GM21423 (cell line): ENCODE results near the gene DPY19L3.
A peak's percentile ranks its signal among the peaks of the same experiment; 100 is the strongest.
"Not testable (repeated sequence)": the region's sequence is repeated elsewhere in the genome, so short reads cannot be mapped to it uniquely, and the experiment has no call there.

ENCODE experiments used
- ATAC-seq: cut with Tn5 transposase; IDR thresholded peaks from one replicate; pipeline ENCODE4 v1.9.1; 2021; ENCODE audit warnings: mild to moderate bottlenecking, moderate library complexity; ENCODE audit not compliant: unreplicated experiment

Gene DPY19L3

GRCh38 chr19:32436692-32437091 is 31.1 kb downstream of the DPY19L3 start:
- ATAC-seq: no peak

GRCh38 chr19:32437096-32437495 is 31.5 kb downstream of the DPY19L3 start:
- no peak for ATAC-seq

GRCh38 chr19:32438751-32439150 is 33.2 kb downstream of the DPY19L3 start:
- no peak for ATAC-seq

DNA sequence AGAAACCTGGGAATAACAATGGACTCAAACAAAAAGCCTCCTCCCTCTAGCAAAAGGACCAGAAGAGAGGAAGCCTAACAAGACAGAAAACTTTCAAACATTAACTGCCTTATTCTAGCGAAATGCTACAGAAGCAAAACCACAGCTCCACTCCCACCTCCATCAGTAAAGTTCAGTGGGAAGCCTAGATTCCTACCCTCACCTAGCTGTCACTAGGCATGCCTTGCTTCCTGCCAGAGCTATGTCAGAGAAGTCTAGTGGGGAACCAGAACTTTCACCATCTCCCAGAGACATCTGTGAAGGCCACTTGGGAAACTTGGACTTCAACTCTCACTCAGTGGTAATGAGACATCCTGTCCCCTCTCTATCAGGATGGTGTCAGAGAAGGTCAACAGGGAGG is 37.1 kb downstream of the DPY19L3 start:
- no peak for ATAC-seq

GRCh38 chr19:32447534-32447933 is 42.0 kb downstream of the DPY19L3 start:
- not testable (repeated sequence) for ATAC-seq

- no peak for ATAC-seq
These were observed 42.5 kb downstream of the DPY19L3 start for GRCh38 chr19:32448026-32448425.

- no peak for ATAC-seq
These were observed 44.6 kb downstream of the DPY19L3 start for GRCh38 chr19:32450217-32450616.

DNA sequence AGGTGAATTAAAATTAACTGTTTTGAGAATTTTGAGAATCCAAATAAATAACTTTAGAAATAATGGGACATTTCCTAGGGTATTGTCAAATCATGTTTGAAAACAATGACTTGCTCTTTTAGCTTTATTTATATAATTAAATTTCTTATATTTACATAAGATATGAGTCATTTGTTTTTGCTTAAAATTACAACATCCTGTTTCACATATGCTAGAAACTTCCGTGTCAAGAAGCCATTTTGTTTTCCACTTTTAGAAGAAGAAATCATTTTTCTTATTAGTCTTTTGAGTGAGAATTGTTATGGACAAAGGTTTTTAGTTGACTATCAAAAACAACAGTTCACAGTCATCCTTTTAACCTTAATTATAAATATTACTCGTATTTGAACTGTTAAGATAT is 48.2 kb downstream of the DPY19L3 start:
- no peak for ATAC-seq

DNA sequence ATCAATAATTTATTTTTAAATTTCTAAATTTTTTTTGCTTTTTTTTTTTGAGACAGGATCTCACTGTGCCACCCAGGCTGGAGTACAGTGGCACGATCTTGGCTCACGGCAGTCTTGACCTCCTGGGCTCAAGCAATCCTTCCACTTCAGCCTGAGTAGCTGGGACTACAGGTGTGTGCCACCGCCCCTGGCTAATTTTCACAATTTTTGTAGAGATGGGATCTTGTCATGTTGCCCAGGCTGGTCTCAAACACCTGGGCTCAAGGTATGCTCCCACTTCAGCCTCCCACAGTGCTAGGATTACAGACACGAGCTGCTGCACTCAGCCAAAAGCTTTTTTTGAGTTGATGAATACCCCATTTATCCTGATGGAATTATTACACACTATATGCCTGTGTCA is 50.8 kb downstream of the DPY19L3 start:
- ATAC-seq: no peak

DNA sequence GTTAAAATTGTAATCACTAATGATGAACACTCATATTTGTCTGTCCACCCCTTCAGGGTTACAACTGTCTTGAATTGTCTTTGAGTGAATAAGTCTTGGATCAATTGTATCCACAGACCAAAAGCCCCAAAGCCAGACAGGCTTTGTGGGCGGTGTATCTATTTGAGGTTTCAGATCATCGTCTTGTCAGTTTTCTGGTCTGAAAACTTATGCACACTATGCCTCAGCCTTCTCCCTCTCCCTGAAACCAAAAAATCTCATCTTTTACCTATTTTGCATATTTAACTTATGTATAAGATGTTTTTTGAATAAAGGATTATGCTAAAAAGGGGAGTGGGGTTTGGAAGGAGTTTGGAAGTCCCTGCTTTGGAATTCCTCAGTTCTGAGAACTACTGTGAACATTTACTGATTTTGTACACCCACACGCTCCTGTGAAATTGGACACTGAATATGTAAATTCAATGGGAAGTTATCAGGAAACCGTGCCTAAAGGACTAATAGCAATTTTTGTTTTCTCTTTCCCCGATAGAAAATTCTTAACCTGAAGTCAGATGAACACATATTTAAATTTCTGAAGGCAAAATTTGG is 52.1 kb downstream of the DPY19L3 start:
- no peak for ATAC-seq

DNA sequence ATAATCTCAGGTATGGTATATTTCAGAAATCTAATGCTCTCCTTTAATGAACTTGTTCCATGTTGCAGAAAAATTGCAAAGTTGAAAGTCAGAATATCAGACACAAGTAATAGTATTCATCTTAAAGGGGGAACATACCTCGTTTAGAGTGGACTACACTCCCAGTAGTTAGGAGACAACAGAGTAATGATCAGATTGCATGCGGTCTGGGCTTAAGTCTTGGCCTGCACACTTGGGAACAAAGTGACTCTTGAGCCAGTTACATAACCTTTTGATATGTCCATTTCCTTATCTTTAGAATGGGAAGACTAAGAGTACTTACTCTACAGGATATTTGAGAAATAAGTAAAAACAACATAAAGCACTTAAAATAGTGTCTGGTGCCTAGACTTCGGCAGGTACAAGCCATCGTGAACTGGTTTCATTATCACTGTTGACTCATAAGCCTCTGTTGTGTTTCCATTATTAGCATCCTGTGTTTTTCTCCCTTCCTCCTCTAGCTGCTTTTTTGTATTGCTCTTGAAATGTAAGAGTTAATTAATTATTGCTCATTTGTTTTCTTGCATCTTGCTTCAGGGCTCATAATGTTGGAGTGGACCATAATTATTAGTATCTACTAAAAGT is 53.0 kb downstream of the DPY19L3 start:
- ATAC-seq: peak; percentile 73

DNA sequence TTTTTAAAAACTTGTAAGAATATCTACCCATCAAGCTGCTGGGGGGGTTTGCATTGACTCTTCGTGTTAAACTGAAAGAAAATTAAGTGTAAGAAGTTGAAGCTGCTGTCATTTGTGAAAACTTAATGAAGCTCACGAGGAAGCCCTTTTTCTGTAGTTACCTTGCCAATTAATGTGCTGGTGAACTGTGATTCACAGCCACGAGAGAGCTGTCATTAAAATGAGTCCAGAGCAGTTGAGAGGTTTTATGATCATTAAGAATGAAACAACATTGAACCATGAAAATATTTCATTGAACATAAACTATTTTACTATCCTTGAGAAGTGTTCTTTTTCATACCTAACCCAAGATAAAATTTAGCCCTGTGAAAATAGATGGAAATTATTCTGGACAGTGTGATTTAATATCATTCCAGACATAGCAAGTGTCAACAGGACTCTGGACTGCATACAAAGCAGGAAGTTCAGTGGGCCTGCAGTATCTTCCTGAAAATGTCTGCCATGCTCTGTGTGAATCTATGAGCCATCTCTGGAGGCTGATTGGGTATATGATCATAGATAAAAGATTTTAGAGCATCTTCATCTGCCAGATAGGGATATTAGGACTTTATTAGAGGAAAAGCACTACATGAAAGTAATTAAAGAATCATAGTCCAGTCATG is 53.8 kb downstream of the DPY19L3 start:
- ATAC-seq: no peak

DNA sequence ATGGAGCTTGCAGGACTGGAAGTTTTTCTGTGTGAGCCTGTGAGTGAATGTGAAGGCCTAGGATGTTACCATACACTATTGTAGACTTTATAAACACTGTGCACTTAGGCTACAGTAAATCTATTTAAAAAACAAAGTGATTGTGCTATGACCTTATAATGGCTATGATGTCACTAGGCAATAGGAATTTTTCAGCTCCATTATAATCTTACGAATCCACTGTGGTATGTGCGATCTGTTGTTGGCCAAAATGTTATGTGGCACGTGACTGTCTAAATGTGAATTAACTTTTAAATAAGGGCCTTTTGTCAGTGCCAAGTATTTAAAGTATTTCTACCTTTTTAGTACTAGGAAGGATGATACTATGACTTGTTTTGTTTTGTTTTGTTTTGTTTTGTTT is 54.9 kb downstream of the DPY19L3 start:
- ATAC-seq: no peak

DNA sequence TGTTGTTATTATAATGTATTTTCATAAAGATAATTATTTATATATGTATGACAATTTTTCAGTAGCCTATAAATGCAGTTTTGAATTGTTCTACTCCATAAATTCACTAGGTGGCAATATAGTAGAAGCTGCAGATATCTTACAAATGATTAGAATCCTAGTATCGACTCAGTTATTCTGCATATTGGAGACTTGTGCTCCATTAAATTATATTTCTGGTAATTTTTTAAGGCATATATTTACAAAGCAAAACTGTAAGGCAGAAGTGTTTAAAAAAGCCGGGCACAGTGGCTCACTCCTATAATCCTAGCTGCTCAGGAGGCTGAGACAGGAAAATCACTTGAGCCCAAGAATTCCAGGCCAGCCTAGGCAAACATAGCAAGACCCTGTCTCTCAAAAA is 58.7 kb downstream of the DPY19L3 start:
- no peak for ATAC-seq

- no peak for ATAC-seq
These were observed 59.6 kb downstream of the DPY19L3 start for GRCh38 chr19:32465176-32465575.

DNA sequence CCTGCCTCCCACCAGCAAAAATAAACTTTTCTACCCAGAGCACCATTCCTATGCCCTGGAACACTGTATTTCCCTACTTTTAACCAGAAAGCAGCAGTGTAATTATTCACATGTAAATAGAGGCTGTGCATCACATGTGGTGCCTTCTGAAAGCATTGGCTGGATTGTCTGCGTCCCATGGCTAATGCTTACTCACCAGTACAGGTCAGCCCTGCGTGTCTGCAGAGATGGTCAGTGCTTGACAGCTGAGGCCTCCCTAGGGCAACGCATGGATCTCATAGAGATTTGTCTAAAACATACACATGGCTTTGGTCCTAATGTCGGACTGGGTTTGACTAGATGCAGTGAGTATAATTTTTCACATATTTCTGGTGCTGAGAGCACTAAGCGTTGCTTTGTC is 64.2 kb downstream of the DPY19L3 start:
- no peak for ATAC-seq

- no peak for ATAC-seq
These were observed 65.5 kb downstream of the DPY19L3 start for GRCh38 chr19:32471095-32471494.

- no peak for ATAC-seq
These were observed 66.2 kb downstream of the DPY19L3 start for GRCh38 chr19:32471811-32472210.

DNA sequence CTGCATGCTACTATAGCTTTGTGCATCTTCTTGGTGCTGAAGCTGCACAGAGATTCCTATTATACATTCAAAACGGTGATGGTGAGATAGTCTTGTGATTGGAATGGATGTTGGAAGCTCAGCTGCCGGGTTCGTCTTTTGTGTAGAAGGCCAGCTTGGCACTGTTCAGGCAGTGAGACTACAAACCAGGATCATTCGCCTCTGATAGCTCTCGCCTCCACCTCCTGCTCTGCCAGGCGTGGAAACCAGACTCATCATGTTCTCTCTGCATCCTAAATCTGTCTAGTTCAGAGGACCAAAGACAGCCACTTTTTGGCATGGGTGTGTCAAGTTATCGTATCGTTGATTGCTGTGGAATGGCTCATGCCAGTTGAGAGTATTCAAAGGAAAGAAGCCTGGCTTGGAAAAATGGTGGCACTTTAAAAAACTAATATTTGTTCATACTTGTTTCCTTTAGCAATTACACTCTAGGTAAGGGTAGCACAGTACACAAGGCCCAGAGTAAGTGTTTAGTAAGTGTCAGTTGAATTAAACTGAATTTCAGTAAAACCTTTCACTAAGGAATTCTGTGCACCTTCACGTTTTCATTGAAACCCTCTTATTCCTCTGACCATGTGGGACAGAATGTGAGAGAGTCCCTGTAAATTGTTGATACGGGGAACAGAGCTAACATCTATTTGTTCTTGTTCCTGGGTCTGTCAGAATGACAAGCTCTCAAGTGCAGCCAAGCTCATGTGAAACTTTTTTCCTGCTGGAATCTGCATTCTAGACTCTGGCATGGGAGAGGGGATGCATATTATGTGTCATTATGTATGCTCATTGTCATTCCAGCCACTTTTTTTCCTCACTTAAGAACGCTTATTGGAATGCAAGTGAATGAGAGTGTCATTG is 69.8 kb downstream of the DPY19L3 start:
- ATAC-seq: no peak

DNA sequence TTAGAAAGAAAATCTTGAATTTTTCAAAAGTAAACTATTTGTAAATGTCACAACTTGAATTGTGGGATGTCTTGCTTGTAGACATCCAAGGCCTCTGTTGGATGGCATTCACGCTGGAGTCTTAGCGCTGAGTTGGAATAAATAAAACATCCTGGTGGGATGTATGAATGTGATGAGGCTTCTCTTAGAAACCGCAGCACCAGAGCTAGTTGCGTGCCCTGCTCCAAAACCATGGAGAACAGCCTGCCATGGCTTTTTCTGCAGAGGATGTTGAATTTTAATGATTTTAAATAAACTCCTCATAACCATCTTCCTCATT is 70.4 kb downstream of the DPY19L3 start:
- ATAC-seq: no peak

DNA sequence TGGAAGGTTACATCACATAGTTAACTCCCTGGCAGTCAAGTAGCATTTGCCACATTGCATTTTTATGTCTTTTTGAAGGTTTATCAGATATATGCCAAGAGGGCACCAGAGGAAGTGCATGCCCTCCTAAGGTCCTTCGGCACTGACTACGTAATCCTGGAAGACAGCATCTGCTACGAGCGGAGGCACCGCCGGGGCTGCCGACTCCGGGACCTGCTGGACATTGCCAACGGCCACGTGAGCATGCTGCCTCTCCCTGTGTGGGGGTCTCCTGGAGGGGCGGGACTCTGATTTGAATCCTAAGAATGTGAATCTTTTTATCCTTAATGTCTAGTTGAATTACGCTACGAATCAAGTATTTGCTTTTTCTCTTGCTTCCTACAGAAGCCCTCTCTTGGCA is 74.8 kb downstream of the DPY19L3 start:
- no peak for ATAC-seq

GRCh38 chr19:32483574-32483973 is 78.0 kb downstream of the DPY19L3 start:
- no peak for ATAC-seq
